ENCODE measurements around the gene PGA4.

GRCh38 chr11:61194981-61195695 lies 27.0 kb upstream of the PGA4 start:
- TF ChIP-seq CTCF (IDR thresholded peaks at IDR 0.05) (no peak), SMC3 (IDR thresholded peaks at IDR 0.05) (no peak), NR3C1 (IDR thresholded peaks at IDR 0.05) (no peak), E2F6 (IDR thresholded peaks at IDR 0.05; ENCODE audit: borderline replicate concordance, low read depth) (no peak)

Data from A549 (cell line).